HepG2 (cell line): ENCODE data around the gene ABCC3. TPM values are rescaled to one million over a fixed set of nuclear protein-coding genes. Genes with fewer than 3 reads are reported as not detected.
A peak's percentile ranks its signal among the peaks of the same experiment; 100 is the strongest.

ENCODE experiments used
- CEBPG ChIP-seq: IDR thresholded peaks from 2 replicates; pipeline ENCODE4 v1.6.1; 2016
- HDAC1 ChIP-seq: sonication (generic); formaldehyde crosslinking; IDR thresholded peaks from 2 replicates; pipeline ENCODE4 v1.5.1; 2020; ENCODE audit warnings: mild to moderate bottlenecking, missing genetic modification reagents
- JARID2 ChIP-seq: sonication (generic); formaldehyde crosslinking; IDR thresholded peaks from 2 replicates; pipeline ENCODE4 v1.8.1; 2023; ENCODE audit warnings: missing genetic modification reagents, inconsistent platforms; ENCODE audit not compliant: insufficient replicate concordance
- KMT2A ChIP-seq: sonication (generic); formaldehyde crosslinking; IDR thresholded peaks from 2 replicates; pipeline ENCODE4 v1.4.0; 2020; ENCODE audit warnings: missing genetic modification reagents
- MXI1 ChIP-seq: IDR thresholded peaks from 3 replicates; pipeline ENCODE4 v1.6.1; 2012; ENCODE audit warnings: low read depth, low read length, inconsistent platforms, borderline replicate concordance
- NFE2L2 ChIP-seq: fragments of 150-350 bp; IDR thresholded peaks from 2 replicates; pipeline ENCODE4 v1.6.1; 2014; ENCODE audit warnings: low read length
- PRMT3 ChIP-seq: sonication (generic); formaldehyde crosslinking; IDR thresholded peaks from 2 replicates; pipeline ENCODE4 v1.8.1; 2022; ENCODE audit warnings: low read depth, mild to moderate bottlenecking, moderate library complexity, missing genetic modification reagents, borderline replicate concordance
- RAD21 ChIP-seq: fragments of 450-650 bp; formaldehyde crosslinking; IDR thresholded peaks from 2 replicates; pipeline ENCODE4 v1.5.0; 2020; ENCODE audit warnings: mild to moderate bottlenecking
- SAFB2 ChIP-seq: sonication (generic); formaldehyde crosslinking; IDR thresholded peaks from 2 replicates; pipeline ENCODE4 v1.5.1; 2020; ENCODE audit warnings: missing genetic modification reagents, low read depth, mild to moderate bottlenecking, borderline replicate concordance
- SRSF4 ChIP-seq: fragments of 200-400 bp; formaldehyde crosslinking; IDR thresholded peaks from one replicate; pipeline ENCODE4 v1.6.1; 2018; ENCODE audit warnings: mild to moderate bottlenecking, low read depth, low read length, moderate library complexity; ENCODE audit not compliant: poor library complexity, severe bottlenecking
- TBL1XR1 ChIP-seq: fragments of 150-350 bp; IDR thresholded peaks from 2 replicates; pipeline ENCODE4 v1.6.1; 2014; ENCODE audit warnings: borderline replicate concordance, low read length; ENCODE audit not compliant: partially characterized antibody
- TCF7 ChIP-seq: sonication (generic); IDR thresholded peaks from 2 replicates; pipeline ENCODE4 v1.6.1; 2016; ENCODE audit warnings: antibody characterized with exemption, low read depth
- TRIM22 ChIP-seq: fragments of 450-650 bp; IDR thresholded peaks from 2 replicates; pipeline ENCODE4 v1.6.1; 2017
- U2AF2 ChIP-seq: fragments of 200-400 bp; formaldehyde crosslinking; IDR thresholded peaks from 2 replicates; pipeline ENCODE4 v1.6.1; 2017; ENCODE audit warnings: low read depth, mild to moderate bottlenecking, low read length
- ZKSCAN5 ChIP-seq: sonication (generic); formaldehyde crosslinking; IDR thresholded peaks from 2 replicates; pipeline ENCODE4 v1.5.1; 2020; ENCODE audit warnings: mild to moderate bottlenecking, missing genetic modification reagents
- ZNF296 ChIP-seq: sonication (generic); formaldehyde crosslinking; conservative IDR thresholded peaks from 2 replicates; pipeline ENCODE4 v1.5.0; 2020; ENCODE audit warnings: mild to moderate bottlenecking, missing genetic modification reagents
- ZNF34 ChIP-seq: sonication (generic); formaldehyde crosslinking; IDR thresholded peaks from 2 replicates; pipeline ENCODE4 v1.4.0; 2020; ENCODE audit warnings: mild to moderate bottlenecking, missing genetic modification reagents, borderline replicate concordance
- ZNF563 ChIP-seq: sonication (generic); formaldehyde crosslinking; IDR thresholded peaks from 2 replicates; pipeline ENCODE4 v1.8.0; 2022; ENCODE audit warnings: mild to moderate bottlenecking, moderate library complexity, missing genetic modification reagents
- ZNF644 ChIP-seq: IDR thresholded peaks from 2 replicates; pipeline ENCODE4 v1.6.1; 2016; ENCODE audit warnings: low read depth
- ZNF724P ChIP-seq: sonication (generic); formaldehyde crosslinking; IDR thresholded peaks from 2 replicates; pipeline ENCODE4 v1.8.0; 2022; ENCODE audit warnings: missing genetic modification reagents, borderline replicate concordance
- polyA plus RNA-seq, 8 experiments: library from polyadenylated mRNA; depleted of rRNA in 3 of 8; stranded (reverse) in 7 of 8; unstranded in 1 of 8; fragments of >200 nt; fragmentation: Illumina TruSeq in 4 of 8; extraction: Trizol in 4 of 8; gene quantifications; 2 replicates each; pipeline versions ENCODE4 v1.2.1 to v1.2.3, GENCODE V29; 2011 to 2016; ENCODE audit warnings: low read depth in 4 of 8, missing spikeins in 1 of 8, mixed read lengths in 1 of 8; ENCODE audit not compliant: insufficient read depth in 1 of 8
- total RNA-seq, 5 experiments: library from RNA; depleted of rRNA; stranded (reverse); fragments of >200 nt; fragmentation: Illumina TruSeq; extraction: Trizol; gene quantifications; 2 replicates each; pipeline ENCODE4 v1.2.3, GENCODE V29; 2016; ENCODE audit warnings: low read depth in 1 of 5
- TF ChIP-seq, protein P1 (sequence below): sonication (generic); formaldehyde crosslinking; IDR thresholded peaks from 2 replicates; pipeline ENCODE4 v1.5.1; 2020; ENCODE audit warnings: missing genetic modification reagents, mild to moderate bottlenecking, borderline replicate concordance
- TF ChIP-seq, protein P2 (sequence below): sonication (generic); formaldehyde crosslinking; IDR thresholded peaks from 2 replicates; pipeline ENCODE4 v1.5.1; 2020; ENCODE audit warnings: mild to moderate bottlenecking, missing genetic modification reagents, borderline replicate concordance
- TF ChIP-seq, protein P3 (sequence below): sonication (generic); formaldehyde crosslinking; IDR thresholded peaks from 2 replicates; pipeline ENCODE4 v1.8.1; 2022; ENCODE audit warnings: mild to moderate bottlenecking, missing genetic modification reagents
- TF ChIP-seq, protein P4 (sequence below): sonication (generic); formaldehyde crosslinking; IDR thresholded peaks from 2 replicates; pipeline ENCODE4 v1.5.1; 2020; ENCODE audit warnings: missing genetic modification reagents, mild to moderate bottlenecking, borderline replicate concordance

ABCC3 gene
- total and polyA plus RNA-seq, 2 of the 13 experiments (the other 11 are each of a cell fraction or from before 2014, with no cell fraction given): 25.2 to 50.7 TPM

DNA sequence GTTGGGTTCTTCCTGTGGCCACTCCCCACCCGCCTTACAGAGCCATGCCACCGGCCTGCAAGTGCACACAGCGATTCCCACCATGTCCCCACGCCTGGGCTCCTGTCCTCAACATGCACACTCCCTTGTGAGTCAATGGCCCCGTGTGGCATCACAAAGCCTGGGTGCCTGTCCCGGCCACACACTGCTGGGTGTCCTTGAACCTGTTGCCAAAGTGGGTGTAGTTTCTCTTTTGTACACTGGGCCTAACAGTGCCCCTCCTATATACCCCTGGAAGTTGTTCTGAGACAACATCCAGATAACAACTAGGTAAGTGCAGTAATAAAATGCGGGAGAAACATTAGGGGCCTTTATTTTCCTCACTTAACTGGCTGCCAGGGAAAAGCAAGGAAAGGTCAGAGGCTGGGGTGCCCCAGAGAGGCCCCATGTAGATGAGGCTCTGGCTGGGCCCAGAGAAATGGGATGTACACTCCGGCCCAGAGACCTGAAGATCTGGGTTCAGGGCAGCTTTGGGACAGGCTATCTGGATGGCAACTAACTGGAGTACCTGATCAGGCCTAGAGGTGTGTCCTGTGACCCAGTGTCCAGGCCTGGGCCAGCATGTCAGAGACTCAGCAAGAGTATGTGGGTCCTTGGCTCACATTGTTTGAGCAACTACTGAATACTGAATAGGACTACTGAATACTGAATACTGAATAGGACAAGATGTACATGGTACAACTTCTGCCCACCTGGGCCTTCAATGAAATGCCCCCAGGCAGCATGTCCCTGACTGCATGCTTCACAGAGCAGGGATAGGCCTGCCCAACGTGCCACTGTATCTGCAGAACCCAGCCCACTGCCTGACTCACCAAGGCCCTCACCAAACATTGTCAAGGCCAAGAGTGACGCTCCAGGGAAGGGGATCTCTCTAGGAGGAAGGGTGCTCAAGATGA lies 8.3 kb downstream of the ABCC3 start (continued):
- peak; percentile 30; the same call in 1 of the 2 replicates for TF ChIP-seq ZNF644 (CRISPR knock-in tag)
- TF ChIP-seq, protein P1, sequence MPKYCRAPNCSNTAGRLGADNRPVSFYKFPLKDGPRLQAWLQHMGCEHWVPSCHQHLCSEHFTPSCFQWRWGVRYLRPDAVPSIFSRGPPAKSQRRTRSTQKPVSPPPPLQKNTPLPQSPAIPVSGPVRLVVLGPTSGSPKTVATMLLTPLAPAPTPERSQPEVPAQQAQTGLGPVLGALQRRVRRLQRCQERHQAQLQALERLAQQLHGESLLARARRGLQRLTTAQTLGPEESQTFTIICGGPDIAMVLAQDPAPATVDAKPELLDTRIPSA (CRISPR knock-in tag): no peak
- TF ChIP-seq, protein P2, sequence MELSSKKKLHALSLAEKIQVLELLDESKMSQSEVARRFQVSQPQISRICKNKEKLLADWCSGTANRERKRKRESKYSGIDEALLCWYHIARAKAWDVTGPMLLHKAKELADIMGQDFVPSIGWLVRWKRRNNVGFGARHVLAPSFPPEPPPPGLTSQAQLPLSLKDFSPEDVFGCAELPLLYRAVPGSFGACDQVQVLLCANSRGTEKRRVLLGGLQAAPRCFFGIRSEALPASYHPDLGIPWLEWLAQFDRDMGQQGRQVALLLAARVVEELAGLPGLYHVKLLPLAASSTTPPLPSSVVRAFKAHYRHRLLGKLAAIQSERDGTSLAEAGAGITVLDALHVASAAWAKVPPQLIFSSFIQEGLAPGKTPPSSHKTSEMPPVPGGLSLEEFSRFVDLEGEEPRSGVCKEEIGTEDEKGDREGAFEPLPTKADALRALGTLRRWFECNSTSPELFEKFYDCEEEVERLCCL (CRISPR knock-in tag): no peak
- no peak for TF ChIP-seq TRIM22
- no peak for TF ChIP-seq U2AF2
- no peak for TF ChIP-seq ZNF34 (CRISPR knock-in tag)
- TF ChIP-seq, protein P3, sequence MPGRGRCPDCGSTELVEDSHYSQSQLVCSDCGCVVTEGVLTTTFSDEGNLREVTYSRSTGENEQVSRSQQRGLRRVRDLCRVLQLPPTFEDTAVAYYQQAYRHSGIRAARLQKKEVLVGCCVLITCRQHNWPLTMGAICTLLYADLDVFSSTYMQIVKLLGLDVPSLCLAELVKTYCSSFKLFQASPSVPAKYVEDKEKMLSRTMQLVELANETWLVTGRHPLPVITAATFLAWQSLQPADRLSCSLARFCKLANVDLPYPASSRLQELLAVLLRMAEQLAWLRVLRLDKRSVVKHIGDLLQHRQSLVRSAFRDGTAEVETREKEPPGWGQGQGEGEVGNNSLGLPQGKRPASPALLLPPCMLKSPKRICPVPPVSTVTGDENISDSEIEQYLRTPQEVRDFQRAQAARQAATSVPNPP (CRISPR knock-in tag): no peak
- TF ChIP-seq ZNF563 (CRISPR knock-in tag): no peak
- no peak for TF ChIP-seq ZNF296 (CRISPR knock-in tag)
- TF ChIP-seq TCF7: no peak
- no peak for TF ChIP-seq KMT2A (CRISPR knock-in tag)
- TF ChIP-seq, protein P4, sequence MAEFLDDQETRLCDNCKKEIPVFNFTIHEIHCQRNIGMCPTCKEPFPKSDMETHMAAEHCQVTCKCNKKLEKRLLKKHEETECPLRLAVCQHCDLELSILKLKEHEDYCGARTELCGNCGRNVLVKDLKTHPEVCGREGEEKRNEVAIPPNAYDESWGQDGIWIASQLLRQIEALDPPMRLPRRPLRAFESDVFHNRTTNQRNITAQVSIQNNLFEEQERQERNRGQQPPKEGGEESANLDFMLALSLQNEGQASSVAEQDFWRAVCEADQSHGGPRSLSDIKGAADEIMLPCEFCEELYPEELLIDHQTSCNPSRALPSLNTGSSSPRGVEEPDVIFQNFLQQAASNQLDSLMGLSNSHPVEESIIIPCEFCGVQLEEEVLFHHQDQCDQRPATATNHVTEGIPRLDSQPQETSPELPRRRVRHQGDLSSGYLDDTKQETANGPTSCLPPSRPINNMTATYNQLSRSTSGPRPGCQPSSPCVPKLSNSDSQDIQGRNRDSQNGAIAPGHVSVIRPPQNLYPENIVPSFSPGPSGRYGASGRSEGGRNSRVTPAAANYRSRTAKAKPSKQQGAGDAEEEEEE (CRISPR knock-in tag): no peak
- TF ChIP-seq MXI1: no peak
- no peak for TF ChIP-seq ZKSCAN5 (CRISPR knock-in tag)
- TF ChIP-seq JARID2 (CRISPR knock-in tag): no peak
- TF ChIP-seq NFE2L2: no peak
- no peak for TF ChIP-seq ZNF724P (CRISPR knock-in tag)
- TF ChIP-seq SAFB2 (CRISPR knock-in tag): no peak
- TF ChIP-seq PRMT3 (CRISPR knock-in tag): 0 out of 2 replicates have a peak, but pooled peaks have one; percentile 24
- TF ChIP-seq TBL1XR1: no peak
- no peak for TF ChIP-seq RAD21 (CRISPR knock-in tag)
- TF ChIP-seq CEBPG (CRISPR knock-in tag): peak; percentile 27; the same call in 1 of the 2 replicates
- no peak for TF ChIP-seq HDAC1 (CRISPR knock-in tag)
- TF ChIP-seq SRSF4: no peak
